Left renal cortex interstitium (tissue), 4 donors: ENCODE results near the gene GLCE. TPM values are rescaled to one million over a fixed set of nuclear protein-coding genes. Genes with fewer than 3 reads are reported as not detected.
"Not testable (repeated sequence)": the region's sequence is repeated elsewhere in the genome, so short reads cannot be mapped to it uniquely, and the experiment has no call there.

Experiments
- DNase-seq, 4 donors: peaks; one replicate each; pipeline ENCODE4 v3.0.0-alpha.2; 2013; ENCODE audit warnings: low read depth in 4 of 4, low spot score in 2 of 4, missing footprints in 1 of 4
- polyA plus RNA-seq, 4 donors: library from polyadenylated mRNA; unstranded; fragments of 120-200 nt; gene quantifications; one replicate each; pipeline ENCODE4 v1.2.1, GENCODE V29; 2013; ENCODE audit not compliant: insufficient read length in 4 of 4

Gene GLCE
- polyA plus RNA-seq, 4 donors = 38.9 to 49.9 (median 43.8) TPM

- no peak for DNase-seq
Measured at GRCh38 chr15:69244798-69245197, 84.4 kb downstream of the GLCE start.

GRCh38 chr15:69253156-69253555 lies 92.7 kb downstream of the GLCE start:
- no peak for DNase-seq

- DNase-seq = no peak
Measured at GRCh38 chr15:69265347-69265955, 105.0 kb downstream of the GLCE start.

GRCh38 chr15:69271217-69271616 lies 110.8 kb downstream of the GLCE start:
- DNase-seq = no peak

GRCh38 chr15:69272139-69272538 lies 111.7 kb downstream of the GLCE start:
- peak in 2 of 4 donors; percentile 19 to 23 for DNase-seq

GRCh38 chr15:69272891-69273290 lies 112.5 kb downstream of the GLCE start:
- no peak for DNase-seq

GRCh38 chr15:69275074-69275670 lies 114.7 kb downstream of the GLCE start:
- DNase-seq = no peak

GRCh38 chr15:69275933-69276560 lies 115.6 kb downstream of the GLCE start:
- no peak for DNase-seq

- no peak for DNase-seq
Measured at GRCh38 chr15:69277316-69277715, 116.9 kb downstream of the GLCE start.

GRCh38 chr15:69279636-69280035 lies 119.2 kb downstream of the GLCE start:
- no peak for DNase-seq

GRCh38 chr15:69280783-69281182 lies 120.3 kb downstream of the GLCE start:
- no peak for DNase-seq

GRCh38 chr15:69282104-69282743 lies 121.8 kb downstream of the GLCE start:
- DNase-seq = no peak

- no peak for DNase-seq
Measured at GRCh38 chr15:69285834-69286233, 125.4 kb downstream of the GLCE start.

- DNase-seq = no peak
Measured at GRCh38 chr15:69288011-69288410, 127.6 kb downstream of the GLCE start.

GRCh38 chr15:69288531-69289341 lies 128.3 kb downstream of the GLCE start:
- DNase-seq = no peak

- DNase-seq = no peak
Measured at GRCh38 chr15:69289342-69290146, 129.1 kb downstream of the GLCE start.

GRCh38 chr15:69290346-69291164 lies 130.1 kb downstream of the GLCE start:
- DNase-seq = no peak

- DNase-seq = not testable (repeated sequence)
Measured at GRCh38 chr15:69291651-69292050, 131.2 kb downstream of the GLCE start.

- DNase-seq = no peak
Measured at GRCh38 chr15:69292826-69293420, 132.5 kb downstream of the GLCE start.
